Activated naive CD8-positive, alpha-beta T cell treated with anti-CD3 and anti-CD28 coated beads for 36 hours (primary cell): ENCODE measurements around the gene SAMMSON. TPM values are rescaled to one million over a fixed set of nuclear protein-coding genes. Genes with fewer than 3 reads are reported as not detected.

Experiments used
- DNase-seq: peaks from one replicate; pipeline ENCODE4 v3.0.0; 2021
- H3K27ac Mint-ChIP-seq: one replicate; pipeline ENCODE4 v1.8.0; 2022; ENCODE audit warnings: mild to moderate bottlenecking, moderate library complexity, mixed read lengths
- H3K27me3 Mint-ChIP-seq: one replicate; pipeline ENCODE4 v1.8.0; 2022; ENCODE audit warnings: mild to moderate bottlenecking, mixed read lengths
- H3K36me3 Mint-ChIP-seq: one replicate; pipeline ENCODE4 v1.8.0; 2021; ENCODE audit warnings: mild to moderate bottlenecking, mixed read lengths
- H3K4me1 Mint-ChIP-seq: one replicate; pipeline ENCODE4 v1.8.0; 2021; ENCODE audit warnings: mixed read lengths
- H3K4me3 Mint-ChIP-seq: one replicate; pipeline ENCODE4 v1.8.0; 2022; ENCODE audit warnings: mild to moderate bottlenecking, moderate library complexity, mixed read lengths
- H3K9me3 Mint-ChIP-seq: one replicate; pipeline ENCODE4 v1.8.0; 2022; ENCODE audit warnings: mixed read lengths
- total RNA-seq, 2 experiments: library from RNA; stranded (reverse); gene quantifications; one replicate each; pipeline ENCODE4 v1.2.3, GENCODE V29; 2021

The SAMMSON gene
- total RNA-seq, 2 experiments from 2014 or later = not detected

DNA sequence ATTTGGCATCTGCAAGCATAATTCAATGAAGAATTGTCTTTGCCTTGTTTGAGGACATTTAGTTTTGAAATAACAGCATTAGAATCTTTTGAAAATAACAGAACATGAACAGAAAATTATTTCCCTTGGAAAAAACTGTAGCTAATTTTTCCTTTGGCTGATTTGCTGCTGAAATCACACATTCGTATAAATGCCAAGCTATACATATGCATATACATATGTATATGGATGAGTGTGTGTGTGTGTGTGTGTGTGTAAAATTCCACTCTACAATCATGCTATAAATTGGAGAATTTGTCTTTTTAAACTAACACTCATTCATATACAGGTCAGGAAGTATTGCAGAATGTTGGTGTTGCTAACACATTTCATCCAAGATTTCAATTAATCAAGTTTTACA is 57.9 kb downstream of the SAMMSON start:
- Mint-ChIP-seq H3K36me3 (no peaks in the 10 kb centered on the region), H3K4me3 (no peak overlapping the region), H3K27me3 (peaks cover 25% of the 10 kb centered on the region), H3K4me1 (peaks cover 7% of the 10 kb centered on the region), H3K9me3 (no peaks in the 10 kb centered on the region), H3K27ac (no peak overlapping the region)
- DNase-seq = no peak

GRCh38 chr3:70061096-70061495 is 61.6 kb downstream of the SAMMSON start:
- no peaks in the 10 kb centered on the region for H3K9me3 Mint-ChIP-seq
- H3K27ac Mint-ChIP-seq = no peak overlapping the region
- no peaks in the 10 kb centered on the region for H3K4me1 Mint-ChIP-seq
- H3K36me3 Mint-ChIP-seq = no peaks in the 10 kb centered on the region
- H3K4me3 Mint-ChIP-seq = no peak overlapping the region
- no peak for DNase-seq
- peaks cover 15% of the 10 kb centered on the region for H3K27me3 Mint-ChIP-seq

DNA sequence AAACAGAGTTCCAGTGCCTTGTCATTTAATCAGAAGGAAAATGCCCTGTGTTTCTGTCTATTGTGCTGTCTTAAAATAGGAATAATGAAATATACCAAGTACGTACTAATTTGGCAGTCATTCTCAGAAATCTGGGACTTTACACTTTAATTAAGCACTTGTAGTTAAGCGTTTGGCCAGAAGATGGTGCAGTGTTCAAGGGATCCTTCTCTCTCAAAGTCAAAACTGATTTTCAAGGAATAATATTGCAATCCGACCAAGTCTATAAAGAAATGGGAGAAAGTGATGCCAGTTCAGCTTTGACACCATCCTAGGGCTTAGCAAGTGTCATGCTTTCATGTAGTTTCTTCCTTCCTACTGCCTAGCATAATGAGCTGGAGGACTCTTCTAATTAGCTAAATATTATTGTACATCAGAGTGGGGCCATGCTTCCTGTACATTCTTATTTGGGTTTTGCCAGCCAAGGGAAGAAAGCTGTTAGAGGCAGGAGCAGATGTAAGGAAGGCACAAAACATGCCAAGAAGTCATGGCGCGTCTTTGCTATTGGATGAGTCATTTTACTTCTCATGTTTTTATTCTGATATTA is 64.8 kb downstream of the SAMMSON start:
- no peak for DNase-seq
- no peaks in the 10 kb centered on the region for H3K4me1 Mint-ChIP-seq
- no peak overlapping the region for H3K4me3 Mint-ChIP-seq
- no peaks in the 10 kb centered on the region for H3K36me3 Mint-ChIP-seq
- no peak overlapping the region for H3K27ac Mint-ChIP-seq
- peaks cover 24% of the 10 kb centered on the region for H3K27me3 Mint-ChIP-seq
- no peaks in the 10 kb centered on the region for H3K9me3 Mint-ChIP-seq

GRCh38 chr3:70065696-70066253 is 66.2 kb downstream of the SAMMSON start:
- Mint-ChIP-seq H3K27ac (no peak overlapping the region), H3K36me3 (no peaks in the 10 kb centered on the region), H3K4me3 (no peak overlapping the region), H3K27me3 (peaks cover 29% of the 10 kb centered on the region), H3K9me3 (no peaks in the 10 kb centered on the region), H3K4me1 (no peaks in the 10 kb centered on the region)
- DNase-seq = no peak

- H3K36me3 Mint-ChIP-seq = no peaks in the 10 kb centered on the region
- no peaks in the 10 kb centered on the region for H3K4me1 Mint-ChIP-seq
- H3K27me3 Mint-ChIP-seq = peaks cover 47% of the 10 kb centered on the region
- H3K9me3 Mint-ChIP-seq = no peaks in the 10 kb centered on the region
- no peak for DNase-seq
- H3K27ac Mint-ChIP-seq = no peak overlapping the region
- H3K4me3 Mint-ChIP-seq = no peak overlapping the region
These were observed 68.5 kb downstream of the SAMMSON start for GRCh38 chr3:70067860-70068521.

DNA sequence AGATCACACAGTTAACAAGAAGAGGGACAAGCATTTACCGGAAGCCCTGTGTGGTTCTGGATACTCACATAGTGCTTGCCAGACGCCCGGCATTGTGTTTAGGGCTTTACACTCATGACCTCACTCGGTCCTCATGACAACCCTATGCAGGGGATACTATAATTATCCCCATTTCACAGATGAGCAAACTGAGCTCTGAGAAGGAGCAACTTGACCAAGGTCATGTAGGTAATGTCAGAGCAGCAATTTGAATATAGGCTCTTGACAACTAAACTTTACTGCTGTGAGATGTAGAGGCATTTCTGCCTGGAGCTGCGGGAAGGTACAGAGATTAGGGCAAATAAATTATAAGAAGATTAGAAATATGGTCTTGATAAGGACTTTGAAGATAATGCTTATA is 70.0 kb downstream of the SAMMSON start:
- Mint-ChIP-seq H3K4me3 (no peak overlapping the region), H3K27me3 (peaks cover 44% of the 10 kb centered on the region), H3K4me1 (no peaks in the 10 kb centered on the region), H3K27ac (no peak overlapping the region), H3K9me3 (no peaks in the 10 kb centered on the region), H3K36me3 (no peaks in the 10 kb centered on the region)
- DNase-seq = no peak

GRCh38 chr3:70071138-70071537 is 71.6 kb downstream of the SAMMSON start:
- no peak for DNase-seq
- Mint-ChIP-seq H3K4me3 (no peak overlapping the region), H3K4me1 (no peaks in the 10 kb centered on the region), H3K27me3 (peaks cover 57% of the 10 kb centered on the region), H3K36me3 (no peaks in the 10 kb centered on the region), H3K27ac (no peak overlapping the region), H3K9me3 (no peaks in the 10 kb centered on the region)

DNA sequence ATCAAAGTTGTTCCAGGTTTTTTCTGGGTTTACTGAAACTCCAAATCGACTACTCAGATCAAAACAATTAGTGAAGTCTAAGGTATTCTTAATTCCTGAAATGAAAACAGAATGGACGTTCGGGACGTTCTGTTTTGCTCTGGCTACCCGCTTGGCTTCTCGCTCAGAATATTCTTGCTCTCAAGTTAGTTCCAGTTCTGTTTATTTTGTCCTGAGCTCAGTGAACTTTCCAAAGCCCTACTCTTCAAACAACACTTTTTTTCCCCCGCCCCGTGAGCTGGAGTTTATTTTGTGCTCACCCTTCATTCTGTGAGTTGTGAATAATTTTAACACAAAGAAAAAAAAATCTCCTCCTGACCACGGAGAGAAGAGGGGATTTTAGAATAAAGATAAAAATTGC is 72.6 kb downstream of the SAMMSON start:
- H3K4me1 Mint-ChIP-seq = no peaks in the 10 kb centered on the region
- no peak for DNase-seq
- no peaks in the 10 kb centered on the region for H3K9me3 Mint-ChIP-seq
- no peak overlapping the region for H3K4me3 Mint-ChIP-seq
- no peaks in the 10 kb centered on the region for H3K36me3 Mint-ChIP-seq
- H3K27me3 Mint-ChIP-seq = peaks cover 57% of the 10 kb centered on the region
- H3K27ac Mint-ChIP-seq = no peak overlapping the region

DNA sequence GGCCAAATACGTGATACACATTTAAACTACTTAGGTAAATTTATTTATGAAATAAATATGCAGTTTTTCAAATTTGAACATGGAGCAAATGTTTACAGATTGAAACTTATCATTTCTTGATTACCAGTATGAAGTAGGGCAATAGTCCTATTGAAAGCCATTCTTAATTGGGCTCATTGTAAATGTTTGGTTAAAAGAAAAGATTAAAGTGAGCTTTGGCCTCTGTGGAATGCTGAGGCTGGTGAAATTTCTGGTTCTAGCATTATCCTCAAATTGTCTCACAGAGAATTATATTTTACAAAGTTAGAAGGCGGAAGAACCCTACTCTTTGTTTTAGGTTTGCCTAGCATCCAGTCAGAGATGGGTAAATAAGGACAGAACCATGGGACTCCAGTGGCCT is 73.2 kb downstream of the SAMMSON start:
- Mint-ChIP-seq H3K4me3 (no peak overlapping the region), H3K27me3 (peaks cover 61% of the 10 kb centered on the region), H3K36me3 (no peaks in the 10 kb centered on the region), H3K9me3 (no peaks in the 10 kb centered on the region), H3K27ac (no peak overlapping the region), H3K4me1 (no peaks in the 10 kb centered on the region)
- no peak for DNase-seq

DNA sequence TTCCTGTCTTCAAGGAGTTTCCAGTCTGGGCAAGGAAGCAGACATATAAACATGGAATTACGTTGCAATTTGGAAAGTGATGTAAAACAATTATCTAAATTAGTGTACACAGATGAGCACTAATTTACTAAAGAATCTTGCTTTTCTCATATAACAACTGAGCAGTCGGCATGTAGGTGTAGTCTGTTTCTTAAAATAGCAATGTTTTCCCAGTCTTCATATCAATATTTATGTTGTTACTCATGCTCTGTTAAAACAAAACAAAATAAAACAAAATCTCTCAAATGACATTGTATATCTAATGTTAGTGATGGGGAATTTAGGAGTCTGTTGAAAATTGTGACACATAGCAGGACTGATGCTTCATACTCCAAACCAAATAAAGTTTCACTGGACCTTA is 75.6 kb downstream of the SAMMSON start:
- peaks cover 60% of the 10 kb centered on the region for H3K27me3 Mint-ChIP-seq
- H3K27ac Mint-ChIP-seq = no peak overlapping the region
- H3K9me3 Mint-ChIP-seq = no peaks in the 10 kb centered on the region
- H3K36me3 Mint-ChIP-seq = no peaks in the 10 kb centered on the region
- no peak for DNase-seq
- H3K4me1 Mint-ChIP-seq = no peaks in the 10 kb centered on the region
- no peak overlapping the region for H3K4me3 Mint-ChIP-seq

- no peaks in the 10 kb centered on the region for H3K9me3 Mint-ChIP-seq
- no peak overlapping the region for H3K27ac Mint-ChIP-seq
- no peak overlapping the region for H3K4me3 Mint-ChIP-seq
- no peak for DNase-seq
- H3K4me1 Mint-ChIP-seq = no peaks in the 10 kb centered on the region
- H3K36me3 Mint-ChIP-seq = no peaks in the 10 kb centered on the region
- H3K27me3 Mint-ChIP-seq = peaks cover 58% of the 10 kb centered on the region
These were observed 76.9 kb downstream of the SAMMSON start for GRCh38 chr3:70076396-70076795.

- Mint-ChIP-seq H3K27ac (no peak overlapping the region), H3K4me1 (no peaks in the 10 kb centered on the region), H3K4me3 (no peak overlapping the region), H3K36me3 (no peaks in the 10 kb centered on the region), H3K9me3 (no peaks in the 10 kb centered on the region), H3K27me3 (peaks cover 48% of the 10 kb centered on the region)
- DNase-seq = no peak
These were observed 79.2 kb downstream of the SAMMSON start for GRCh38 chr3:70078778-70079177.

GRCh38 chr3:70085613-70086012 is 86.1 kb downstream of the SAMMSON start:
- Mint-ChIP-seq H3K27me3 (peaks cover 29% of the 10 kb centered on the region), H3K9me3 (no peaks in the 10 kb centered on the region), H3K4me3 (no peak overlapping the region), H3K27ac (no peak overlapping the region), H3K36me3 (no peaks in the 10 kb centered on the region), H3K4me1 (no peaks in the 10 kb centered on the region)
- DNase-seq = no peak

- Mint-ChIP-seq H3K27ac (no peak overlapping the region), H3K36me3 (no peaks in the 10 kb centered on the region), H3K9me3 (no peaks in the 10 kb centered on the region), H3K27me3 (peaks cover 24% of the 10 kb centered on the region), H3K4me3 (no peak overlapping the region), H3K4me1 (no peaks in the 10 kb centered on the region)
- DNase-seq = no peak
These were observed 86.8 kb downstream of the SAMMSON start for GRCh38 chr3:70086336-70086735.

DNA sequence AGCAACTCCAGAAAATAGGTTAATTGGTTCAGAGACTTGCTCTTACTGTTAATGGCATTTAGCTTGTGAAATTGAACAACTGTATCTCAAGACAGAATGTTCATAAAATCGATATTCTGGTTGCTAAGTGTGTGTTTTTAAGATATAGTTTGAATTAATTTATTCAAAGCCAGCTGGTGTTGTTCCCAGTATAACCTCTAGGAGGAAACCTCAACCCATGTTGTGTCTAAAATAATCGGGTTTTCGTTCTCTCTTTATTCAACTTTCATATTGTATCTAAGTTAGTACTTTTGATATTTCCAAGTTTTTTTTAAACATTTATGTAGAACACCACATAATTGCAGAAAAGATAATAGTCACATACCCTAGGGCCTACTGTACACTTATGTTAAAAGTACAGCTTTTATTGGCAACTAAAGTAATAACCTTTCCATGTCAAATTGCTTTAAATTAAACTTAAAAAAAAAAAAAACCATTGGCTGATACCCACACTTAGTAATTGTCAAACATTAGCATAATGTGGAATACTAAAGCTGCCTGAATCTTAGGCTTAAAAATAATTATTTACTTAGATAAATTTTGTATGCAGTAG is 90.9 kb downstream of the SAMMSON start:
- H3K27ac Mint-ChIP-seq = no peak overlapping the region
- no peak for DNase-seq
- no peak overlapping the region for H3K4me3 Mint-ChIP-seq
- no peaks in the 10 kb centered on the region for H3K36me3 Mint-ChIP-seq
- H3K27me3 Mint-ChIP-seq = peaks cover 11% of the 10 kb centered on the region
- H3K9me3 Mint-ChIP-seq = no peaks in the 10 kb centered on the region
- no peaks in the 10 kb centered on the region for H3K4me1 Mint-ChIP-seq

DNA sequence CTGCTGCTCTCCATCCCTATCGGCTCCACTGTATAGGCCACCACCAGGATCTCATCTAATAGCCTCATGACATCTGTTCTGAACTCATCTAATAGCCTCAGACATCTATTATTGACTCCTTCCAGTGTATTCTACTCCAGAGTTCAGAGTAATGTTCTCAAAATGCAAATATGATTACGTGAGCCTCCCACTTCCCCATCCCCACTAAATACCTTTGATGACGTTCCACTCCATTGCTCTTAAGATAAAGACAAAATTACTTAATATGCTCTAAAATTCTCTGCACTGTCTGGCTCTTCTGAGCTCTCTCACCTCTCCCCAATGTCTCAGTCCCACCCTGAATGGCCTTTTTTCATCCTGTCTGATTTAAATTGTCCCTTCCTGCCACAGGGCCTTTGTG is 94.7 kb downstream of the SAMMSON start:
- H3K36me3 Mint-ChIP-seq = no peaks in the 10 kb centered on the region
- H3K4me3 Mint-ChIP-seq = no peak overlapping the region
- no peak overlapping the region for H3K27ac Mint-ChIP-seq
- peaks cover 11% of the 10 kb centered on the region for H3K27me3 Mint-ChIP-seq
- no peaks in the 10 kb centered on the region for H3K9me3 Mint-ChIP-seq
- H3K4me1 Mint-ChIP-seq = peaks cover 5% of the 10 kb centered on the region
- DNase-seq = no peak
